Tibial artery (tissue), 4 donors: ENCODE data around the gene G6PC1.
A peak's percentile ranks its signal among the peaks of the same experiment; 100 is the strongest.
"Not testable (repeated sequence)": the region's sequence is repeated elsewhere in the genome, so short reads cannot be mapped to it uniquely, and the experiment has no call there.

Source experiments
- DNase-seq, 2 donors: peaks; one replicate each; pipeline ENCODE4 v3.0.0-alpha.2; 2019
- H3K27ac ChIP-seq, 2 donors: fragments of 200-600 bp; sonication (generic) in 1 of 2; 1 replicate in 1 of 2; 2 replicates in 1 of 2; pipeline ENCODE4 v1.5.1; 2018 to 2019; ENCODE audit warnings: mild to moderate bottlenecking in 1 of 2
- H3K27me3 ChIP-seq, 2 donors: fragments of 200-600 bp; sonication (generic) in 1 of 2; one replicate each; pipeline versions ENCODE4 v1.5.1 to v1.6.0; 2016 to 2019
- H3K36me3 ChIP-seq, 3 donors: fragments of 200-600 bp; sonication (generic) in 2 of 3; one replicate each; pipeline ENCODE4 v1.5.1; 2016 to 2019; ENCODE audit warnings: mild to moderate bottlenecking in 2 of 3
- H3K4me1 ChIP-seq, 4 donors: fragments of 200-600 bp; sonication (generic) in 2 of 4; 1 replicate in 3 of 4; 2 replicates in 1 of 4; pipeline ENCODE4 v1.5.1; 2016 to 2019
- H3K4me3 ChIP-seq, 2 donors: fragments of 200-600 bp; sonication (generic) in 1 of 2; 1 replicate in 1 of 2; 2 replicates in 1 of 2; pipeline ENCODE4 v1.5.1; 2018 to 2019; ENCODE audit warnings: mild to moderate bottlenecking in 2 of 2
- H3K9me3 ChIP-seq, 3 donors: fragments of 200-600 bp; sonication (generic) in 1 of 3; one replicate each; pipeline ENCODE4 v1.5.1; 2016 to 2019
- CTCF ChIP-seq, 2 experiments: fragments of 200-600 bp in 1 of 2; fragments of 450-650 bp in 1 of 2; IDR thresholded peaks; one replicate each; pipeline ENCODE4 v1.5.1; 2017 to 2019; ENCODE audit warnings: antibody characterized with exemption in 2 of 2, mild to moderate bottlenecking in 1 of 2, moderate library complexity in 1 of 2
- intact Hi-C: fragments of 100-400 bp; cut with DNase I; formaldehyde crosslinking; loops from one replicate; pipeline ENCODE4 v1.15.0; 2023; ENCODE audit warnings: low total_unique reads

Gene G6PC1

GRCh38 chr17:42900460-42901331 lies at the start of gene G6PC1:
Gene G6PC1, plus strand, starts transcription at chr17:42900799. Its CDS starts 78 bp downstream, at chr17:42900877.
- Histone ChIP-seq H3K4me1 (peaks cover 0 to 1% (median under 1%) of the 10 kb centered on the region in 4 donors), H3K36me3 (no peaks in the 10 kb centered on the region), H3K9me3 (no peaks in the 10 kb centered on the region), H3K27ac (no peak within 1 kb of the TSS), H3K4me3 (no peak within 1 kb of the TSS), H3K27me3 (no peaks in the 10 kb centered on the region)
- intact Hi-C loops, result no loop called here
- no peak for DNase-seq
- no peak for TF ChIP-seq CTCF (IDR thresholded peaks at IDR 0.05)

GRCh38 chr17:42850954-42851353 lies 49.6 kb upstream of the G6PC1 start, which contains the start of gene AOC3:
Gene AOC3, plus strand, starts transcription at chr17:42851199. Its CDS starts 145 bp downstream, at chr17:42851344.
- Histone ChIP-seq H3K27me3 (no peaks in the 10 kb centered on the region), H3K4me3 (peak within 1 kb of the TSS; percentile 62 to 72), H3K9me3 (no peaks in the 10 kb centered on the region), H3K27ac (peak within 1 kb of the TSS; percentile 90 to 96), H3K4me1 (peaks cover 0 to 55% (median 29%) of the 10 kb centered on the region in 4 donors), H3K36me3 (peaks cover 8 to 13% (median 9%) of the 10 kb centered on the region in 3 donors)
- DNase-seq, result peak; percentile 66 to 91
- TF ChIP-seq CTCF (IDR thresholded peaks at IDR 0.05), result no peak
- intact Hi-C loops, result no loop called here

- Histone ChIP-seq H3K4me3 (peak overlapping the region; percentile 62 to 72), H3K36me3 (peaks cover 7 to 13% (median 8%) of the 10 kb centered on the region in 3 donors), H3K27ac (peak overlapping the region; percentile 90 to 96), H3K4me1 (peaks cover 0 to 55% (median 28%) of the 10 kb centered on the region in 4 donors)
- H3K9me3 ChIP-seq, H3K27me3 ChIP-seq, intact Hi-C loops: not testable (repeated sequence)
- DNase-seq, result peak in 1 of 2 donors; percentile 69
Observed at GRCh38 chr17:42851371-42852240, 49.0 kb upstream of the G6PC1 start.

- peak overlapping the region; percentile 90 to 96 for H3K27ac ChIP-seq
- intact Hi-C loops, result no loop called here
Observed at GRCh38 chr17:42852351-42852750, 48.2 kb upstream of the G6PC1 start.

GRCh38 chr17:42853004-42853403 lies 47.6 kb upstream of the G6PC1 start:
- H3K4me3 ChIP-seq, result peak overlapping the region; percentile 62 to 72

More at GRCh38 chr17:42852351-42852750, 48.2 kb upstream of the G6PC1 start:
- Histone ChIP-seq H3K9me3 (no peaks in the 10 kb centered on the region), H3K27me3 (no peaks in the 10 kb centered on the region), H3K36me3 (peaks cover 10 to 20% (median 13%) of the 10 kb centered on the region in 3 donors), H3K4me3 (peak overlapping the region; percentile 62 to 72), H3K4me1 (peaks cover 0 to 56% (median 25%) of the 10 kb centered on the region in 4 donors)
- peak; percentile 56 to 87 for DNase-seq
- no peak for TF ChIP-seq CTCF (IDR thresholded peaks at IDR 0.05)

More at GRCh38 chr17:42853004-42853403, 47.6 kb upstream of the G6PC1 start:
- Histone ChIP-seq H3K27ac (peak overlapping the region; percentile 90 to 96), H3K27me3 (no peaks in the 10 kb centered on the region), H3K4me1 (peaks cover 0 to 60% (median 25%) of the 10 kb centered on the region in 4 donors), H3K9me3 (no peaks in the 10 kb centered on the region), H3K36me3 (peaks cover 12 to 22% (median 14%) of the 10 kb centered on the region in 3 donors)
- intact Hi-C loops, result no loop called here
- peak in 1 of 2 experiments; percentile 19 for TF ChIP-seq CTCF (IDR thresholded peaks at IDR 0.05)
- peak; percentile 69 to 92 for DNase-seq
